ENCODE results near the gene ENDOD1.

Gene ENDOD1

GRCh38 chr11:95153857-95154246 lies 64.2 kb downstream of the ENDOD1 start:
- Histone ChIP-seq H3K27ac (ENCODE audit: low read depth, low read length, severe bottlenecking) (no peak overlapping the region), H3K36me3 (ENCODE audit: control insufficient read depth, insufficient read depth, low read length) (no peaks in the 10 kb centered on the region), H3K4me1 (ENCODE audit: control insufficient read depth, insufficient read depth, low read length, poor library complexity, severe bottlenecking) (peaks cover 22% of the 10 kb centered on the region), H3K4me3 (ENCODE audit: extremely low read depth, insufficient read depth, low read length, poor library complexity, severe bottlenecking) (no peak overlapping the region), H3K9me3 (ENCODE audit: control insufficient read depth, low read length) (no peaks in the 10 kb centered on the region)
- no CpG with 5 or more reads among the region's 1 CpG for WGBS, 2 experiments (ENCODE audit: insufficient coverage in 2 of 2)

GRCh38 chr11:95154514-95154913 lies 64.9 kb downstream of the ENDOD1 start:
- Histone ChIP-seq H3K4me3 (ENCODE audit: extremely low read depth, insufficient read depth, low read length, poor library complexity, severe bottlenecking) (no peak overlapping the region), H3K27ac (ENCODE audit: low read depth, low read length, severe bottlenecking) (no peak overlapping the region), H3K9me3 (ENCODE audit: control insufficient read depth, low read length) (no peaks in the 10 kb centered on the region), H3K4me1 (ENCODE audit: control insufficient read depth, insufficient read depth, low read length, poor library complexity, severe bottlenecking) (peaks cover 16% of the 10 kb centered on the region), H3K36me3 (ENCODE audit: control insufficient read depth, insufficient read depth, low read length) (no peaks in the 10 kb centered on the region)

- Histone ChIP-seq H3K9me3 (ENCODE audit: control insufficient read depth, low read length) (no peaks in the 10 kb centered on the region), H3K36me3 (ENCODE audit: control insufficient read depth, insufficient read depth, low read length) (no peaks in the 10 kb centered on the region), H3K27ac (ENCODE audit: low read depth, low read length, severe bottlenecking) (no peak overlapping the region), H3K4me3 (ENCODE audit: extremely low read depth, insufficient read depth, low read length, poor library complexity, severe bottlenecking) (no peak overlapping the region), H3K4me1 (ENCODE audit: control insufficient read depth, insufficient read depth, low read length, poor library complexity, severe bottlenecking) (peaks cover 9% of the 10 kb centered on the region)
- WGBS, 2 experiments (ENCODE audit: insufficient coverage in 2 of 2): no CpG with 5 or more reads among the region's 4 CpGs
These were observed 65.7 kb downstream of the ENDOD1 start for GRCh38 chr11:95155385-95155784.

GRCh38 chr11:95156133-95156721 lies 66.6 kb downstream of the ENDOD1 start:
- 91 to 94% methylated on average over 5 of the region's 5 CpGs for WGBS, 2 experiments (ENCODE audit: insufficient coverage in 2 of 2)

GRCh38 chr11:95156916-95157541 lies 67.4 kb downstream of the ENDOD1 start:
- WGBS, 2 experiments (ENCODE audit: insufficient coverage in 2 of 2): 84 to 92% methylated on average over 6 of the region's 7 CpGs
- Histone ChIP-seq H3K27ac (ENCODE audit: low read depth, low read length, severe bottlenecking) (no peak overlapping the region), H3K36me3 (ENCODE audit: control insufficient read depth, insufficient read depth, low read length) (no peaks in the 10 kb centered on the region), H3K4me1 (ENCODE audit: control insufficient read depth, insufficient read depth, low read length, poor library complexity, severe bottlenecking) (peaks cover 6% of the 10 kb centered on the region), H3K9me3 (ENCODE audit: control insufficient read depth, low read length) (no peaks in the 10 kb centered on the region), H3K4me3 (ENCODE audit: extremely low read depth, insufficient read depth, low read length, poor library complexity, severe bottlenecking) (no peak overlapping the region)

More at GRCh38 chr11:95156133-95156721, 66.6 kb downstream of the ENDOD1 start:
- Histone ChIP-seq H3K4me3 (ENCODE audit: extremely low read depth, insufficient read depth, low read length, poor library complexity, severe bottlenecking) (no peak overlapping the region), H3K27ac (ENCODE audit: low read depth, low read length, severe bottlenecking) (no peak overlapping the region), H3K4me1 (ENCODE audit: control insufficient read depth, insufficient read depth, low read length, poor library complexity, severe bottlenecking) (peaks cover 9% of the 10 kb centered on the region), H3K36me3 (ENCODE audit: control insufficient read depth, insufficient read depth, low read length) (no peaks in the 10 kb centered on the region), H3K9me3 (ENCODE audit: control insufficient read depth, low read length) (no peaks in the 10 kb centered on the region)

GRCh38 chr11:95157824-95158223 lies 68.2 kb downstream of the ENDOD1 start:
- no peak overlapping the region for H3K4me3 ChIP-seq (ENCODE audit: extremely low read depth, insufficient read depth, low read length, poor library complexity, severe bottlenecking)
- WGBS, 2 experiments (ENCODE audit: insufficient coverage in 2 of 2): 100% methylated on average over 1 of the region's 1 CpG
- no peaks in the 10 kb centered on the region for H3K9me3 ChIP-seq (ENCODE audit: control insufficient read depth, low read length)
- H3K36me3 ChIP-seq (ENCODE audit: control insufficient read depth, insufficient read depth, low read length): no peaks in the 10 kb centered on the region
- H3K4me1 ChIP-seq (ENCODE audit: control insufficient read depth, insufficient read depth, low read length, poor library complexity, severe bottlenecking): peaks cover 6% of the 10 kb centered on the region
- H3K27ac ChIP-seq (ENCODE audit: low read depth, low read length, severe bottlenecking): no peak overlapping the region

GRCh38 chr11:95161248-95161647 lies 71.6 kb downstream of the ENDOD1 start:
- H3K27ac ChIP-seq (ENCODE audit: low read depth, low read length, severe bottlenecking): no peak overlapping the region
- no peak overlapping the region for H3K4me3 ChIP-seq (ENCODE audit: extremely low read depth, insufficient read depth, low read length, poor library complexity, severe bottlenecking)
- no peaks in the 10 kb centered on the region for H3K9me3 ChIP-seq (ENCODE audit: control insufficient read depth, low read length)
- H3K36me3 ChIP-seq (ENCODE audit: control insufficient read depth, insufficient read depth, low read length): no peaks in the 10 kb centered on the region
- no peaks in the 10 kb centered on the region for H3K4me1 ChIP-seq (ENCODE audit: control insufficient read depth, insufficient read depth, low read length, poor library complexity, severe bottlenecking)
- WGBS, 2 experiments (ENCODE audit: insufficient coverage in 2 of 2): 100% methylated on average over 1 of the region's 1 CpG

- no peaks in the 10 kb centered on the region for H3K4me1 ChIP-seq (ENCODE audit: control insufficient read depth, insufficient read depth, low read length, poor library complexity, severe bottlenecking)
- 83 to 92% methylated on average over 1 of the region's 4 CpGs for WGBS, 2 experiments (ENCODE audit: insufficient coverage in 2 of 2)
- H3K27ac ChIP-seq (ENCODE audit: low read depth, low read length, severe bottlenecking): no peak overlapping the region
- no peak overlapping the region for H3K4me3 ChIP-seq (ENCODE audit: extremely low read depth, insufficient read depth, low read length, poor library complexity, severe bottlenecking)
- H3K36me3 ChIP-seq (ENCODE audit: control insufficient read depth, insufficient read depth, low read length): no peaks in the 10 kb centered on the region
- H3K9me3 ChIP-seq (ENCODE audit: control insufficient read depth, low read length): no peaks in the 10 kb centered on the region
These were observed 73.5 kb downstream of the ENDOD1 start for GRCh38 chr11:95163106-95163505.

- Histone ChIP-seq H3K27ac (ENCODE audit: low read depth, low read length, severe bottlenecking) (no peak overlapping the region), H3K4me1 (ENCODE audit: control insufficient read depth, insufficient read depth, low read length, poor library complexity, severe bottlenecking) (no peaks in the 10 kb centered on the region), H3K4me3 (ENCODE audit: extremely low read depth, insufficient read depth, low read length, poor library complexity, severe bottlenecking) (no peak overlapping the region), H3K36me3 (ENCODE audit: control insufficient read depth, insufficient read depth, low read length) (peaks cover 2% of the 10 kb centered on the region), H3K9me3 (ENCODE audit: control insufficient read depth, low read length) (no peaks in the 10 kb centered on the region)
These were observed 76.0 kb downstream of the ENDOD1 start for GRCh38 chr11:95165638-95166037.

- H3K36me3 ChIP-seq (ENCODE audit: control insufficient read depth, insufficient read depth, low read length): peaks cover 6% of the 10 kb centered on the region
- no peak overlapping the region for H3K4me3 ChIP-seq (ENCODE audit: extremely low read depth, insufficient read depth, low read length, poor library complexity, severe bottlenecking)
- no peaks in the 10 kb centered on the region for H3K9me3 ChIP-seq (ENCODE audit: control insufficient read depth, low read length)
- 100% methylated on average over 1 to 2 of the region's 2 CpGs for WGBS, 2 experiments (ENCODE audit: insufficient coverage in 2 of 2)
- H3K4me1 ChIP-seq (ENCODE audit: control insufficient read depth, insufficient read depth, low read length, poor library complexity, severe bottlenecking): no peaks in the 10 kb centered on the region
- no peak overlapping the region for H3K27ac ChIP-seq (ENCODE audit: low read depth, low read length, severe bottlenecking)
These were observed 77.1 kb downstream of the ENDOD1 start for GRCh38 chr11:95166781-95167180.

- H3K4me1 ChIP-seq (ENCODE audit: control insufficient read depth, insufficient read depth, low read length, poor library complexity, severe bottlenecking): no peaks in the 10 kb centered on the region
- H3K4me3 ChIP-seq (ENCODE audit: extremely low read depth, insufficient read depth, low read length, poor library complexity, severe bottlenecking): no peak overlapping the region
- H3K27ac ChIP-seq (ENCODE audit: low read depth, low read length, severe bottlenecking): no peak overlapping the region
- WGBS, 2 experiments (ENCODE audit: insufficient coverage in 2 of 2): 91 to 94% methylated on average over 3 of the region's 5 CpGs
- no peaks in the 10 kb centered on the region for H3K9me3 ChIP-seq (ENCODE audit: control insufficient read depth, low read length)
- H3K36me3 ChIP-seq (ENCODE audit: control insufficient read depth, insufficient read depth, low read length): peaks cover 20% of the 10 kb centered on the region
These were observed 80.6 kb downstream of the ENDOD1 start for GRCh38 chr11:95170294-95170693.

Measured in mesodermal cell (in vitro differentiated cells).